ENCODE measurements around the gene LRP8.
"Not testable (repeated sequence)": the region's sequence is repeated elsewhere in the genome, so short reads cannot be mapped to it uniquely, and the experiment has no call there.

LRP8 gene

GRCh38 chr1:53218201-53218600, 109.7 kb downstream of the LRP8 start:
- DNase-seq (ENCODE audit: low read depth in 2 of 2) = no peak

- DNase-seq (ENCODE audit: low read depth in 2 of 2) = no peak
Measured at GRCh38 chr1:53214376-53214940, 113.4 kb downstream of the LRP8 start.

GRCh38 chr1:53210954-53211353, 116.9 kb downstream of the LRP8 start:
- no peak for DNase-seq (ENCODE audit: low read depth in 2 of 2)

- no peak for DNase-seq (ENCODE audit: low read depth in 2 of 2)
Measured at GRCh38 chr1:53210352-53210751, 117.5 kb downstream of the LRP8 start.

- no peak for DNase-seq (ENCODE audit: low read depth in 2 of 2)
Measured at GRCh38 chr1:53207726-53208125, 120.1 kb downstream of the LRP8 start.

- no peak for DNase-seq (ENCODE audit: low read depth in 2 of 2)
Measured at GRCh38 chr1:53206735-53207379, 121.0 kb downstream of the LRP8 start.

- not testable (repeated sequence) for DNase-seq (ENCODE audit: low read depth in 2 of 2)
Measured at GRCh38 chr1:53206083-53206685, 121.7 kb downstream of the LRP8 start.

GRCh38 chr1:53205496-53205895, 122.4 kb downstream of the LRP8 start:
- DNase-seq (ENCODE audit: low read depth in 2 of 2) = not testable (repeated sequence)

GRCh38 chr1:53203466-53203865, 124.4 kb downstream of the LRP8 start:
- DNase-seq (ENCODE audit: low read depth in 2 of 2) = no peak

GRCh38 chr1:53198241-53198651, 129.6 kb downstream of the LRP8 start:
- DNase-seq (ENCODE audit: low read depth in 2 of 2) = no peak

GRCh38 chr1:53197291-53198200, 130.3 kb downstream of the LRP8 start:
- no peak for DNase-seq (ENCODE audit: low read depth in 2 of 2)

GRCh38 chr1:53196485-53197290, 131.2 kb downstream of the LRP8 start, which contains the start of gene CPT2:
Gene CPT2 (plus strand): TSS chr1:53196824. CDS start chr1:53196944, 120 bp downstream.
- DNase-seq (ENCODE audit: low read depth in 2 of 2) = peak; percentile 83

- no peak for DNase-seq (ENCODE audit: low read depth in 2 of 2)
Measured at GRCh38 chr1:53196017-53196484, 131.8 kb downstream of the LRP8 start.

- DNase-seq (ENCODE audit: low read depth in 2 of 2) = no peak
Measured at GRCh38 chr1:53195246-53196016, 132.4 kb downstream of the LRP8 start.

All from stimulated activated CD8-positive, alpha-beta memory T cell treated with anti-CD3 and anti-CD28 coated beads, Interleukin-2, amount 100 ng/mL, for 1 hour (primary cell).